ENCODE results near the gene TMEM132C.

DNA sequence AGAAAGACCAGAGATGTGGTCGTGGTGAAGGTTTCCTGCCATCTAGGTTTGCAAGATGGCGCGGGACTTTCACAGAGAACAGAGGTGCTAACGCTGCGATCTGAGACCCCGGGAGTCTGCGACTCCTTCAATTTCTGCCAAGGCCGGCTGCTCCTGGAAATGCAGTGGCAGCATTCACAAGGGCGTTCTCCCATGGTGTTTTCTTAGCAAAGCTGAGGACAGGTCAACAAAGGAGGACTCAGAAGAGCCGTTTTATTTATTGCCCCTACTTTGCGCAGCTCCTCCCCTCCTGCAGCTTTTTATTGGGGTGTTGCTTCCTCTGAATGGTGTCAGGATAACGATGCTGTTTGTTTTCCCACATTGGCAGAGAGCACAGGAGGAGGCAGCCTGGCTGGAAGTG lies 86.3 kb downstream of the TMEM132C start:
- TF ChIP-seq POLR2A (IDR thresholded peaks at IDR 0.05) (no peak), POLR2AphosphoS5 (IDR thresholded peaks at IDR 0.05) (no peak), EP300 (IDR thresholded peaks at IDR 0.05) (no peak)
- TF ChIP-seq, protein P1, sequence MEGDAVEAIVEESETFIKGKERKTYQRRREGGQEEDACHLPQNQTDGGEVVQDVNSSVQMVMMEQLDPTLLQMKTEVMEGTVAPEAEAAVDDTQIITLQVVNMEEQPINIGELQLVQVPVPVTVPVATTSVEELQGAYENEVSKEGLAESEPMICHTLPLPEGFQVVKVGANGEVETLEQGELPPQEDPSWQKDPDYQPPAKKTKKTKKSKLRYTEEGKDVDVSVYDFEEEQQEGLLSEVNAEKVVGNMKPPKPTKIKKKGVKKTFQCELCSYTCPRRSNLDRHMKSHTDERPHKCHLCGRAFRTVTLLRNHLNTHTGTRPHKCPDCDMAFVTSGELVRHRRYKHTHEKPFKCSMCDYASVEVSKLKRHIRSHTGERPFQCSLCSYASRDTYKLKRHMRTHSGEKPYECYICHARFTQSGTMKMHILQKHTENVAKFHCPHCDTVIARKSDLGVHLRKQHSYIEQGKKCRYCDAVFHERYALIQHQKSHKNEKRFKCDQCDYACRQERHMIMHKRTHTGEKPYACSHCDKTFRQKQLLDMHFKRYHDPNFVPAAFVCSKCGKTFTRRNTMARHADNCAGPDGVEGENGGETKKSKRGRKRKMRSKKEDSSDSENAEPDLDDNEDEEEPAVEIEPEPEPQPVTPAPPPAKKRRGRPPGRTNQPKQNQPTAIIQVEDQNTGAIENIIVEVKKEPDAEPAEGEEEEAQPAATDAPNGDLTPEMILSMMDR (IDR thresholded peaks at IDR 0.05), result no peak
